Endothelial cell (in vitro differentiated cells): ENCODE data around the gene KBTBD12. TPM values are rescaled to one million over a fixed set of nuclear protein-coding genes. Genes with fewer than 3 reads are reported as not detected.

Experiments used
- DNase-seq: peaks from one replicate; pipeline ENCODE4 v3.0.0; 2021; ENCODE audit warnings: low spot score
- H3K27ac Mint-ChIP-seq: one replicate; pipeline ENCODE4 v1.8.0; 2021; ENCODE audit warnings: mixed read lengths, inconsistent platforms; ENCODE audit not compliant: unreplicated experiment
- H3K27me3 Mint-ChIP-seq: one replicate; pipeline ENCODE4 v1.8.0; 2021; ENCODE audit warnings: mild to moderate bottlenecking, moderate library complexity, mixed read lengths, inconsistent platforms; ENCODE audit not compliant: unreplicated experiment
- H3K36me3 Mint-ChIP-seq: one replicate; pipeline ENCODE4 v1.8.0; 2021; ENCODE audit warnings: mild to moderate bottlenecking, low read depth, mixed read lengths, inconsistent platforms; ENCODE audit not compliant: unreplicated experiment
- H3K4me1 Mint-ChIP-seq: one replicate; pipeline ENCODE4 v1.8.0; 2021; ENCODE audit warnings: mild to moderate bottlenecking, mixed read lengths, inconsistent platforms; ENCODE audit not compliant: unreplicated experiment
- H3K4me3 Mint-ChIP-seq: one replicate; pipeline ENCODE4 v1.8.0; 2021; ENCODE audit warnings: mild to moderate bottlenecking, mixed read lengths, inconsistent platforms; ENCODE audit not compliant: unreplicated experiment
- H3K9me3 Mint-ChIP-seq: one replicate; pipeline ENCODE4 v1.8.0; 2021; ENCODE audit warnings: mixed read lengths, inconsistent platforms; ENCODE audit not compliant: unreplicated experiment
- CTCF ChIP-seq: fragments of 200-600 bp; sonication (generic); IDR thresholded peaks from one replicate; pipeline ENCODE4 v1.5.0; 2021; ENCODE audit warnings: antibody characterized with exemption; ENCODE audit not compliant: unreplicated experiment
- total RNA-seq: library from RNA; stranded (reverse); fragmentation: NEBNext Ultra II Directional; extraction: Animal tissue kit (Norgen Biotek cat#: 25700); gene quantifications from one replicate; pipeline ENCODE4 v1.2.1, GENCODE V29; 2021; ENCODE audit not compliant: unreplicated experiment

The KBTBD12 gene
- total RNA-seq, 1 donor from 2014 or later, result 0.05 TPM

GRCh38 chr3:127978636-127979035 is 63.6 kb downstream of the KBTBD12 start:
- Mint-ChIP-seq H3K36me3 (no peaks in the 10 kb centered on the region), H3K27me3 (peaks cover 1% of the 10 kb centered on the region), H3K4me1 (no peaks in the 10 kb centered on the region), H3K9me3 (no peaks in the 10 kb centered on the region), H3K27ac (no peak overlapping the region), H3K4me3 (no peak overlapping the region)
- TF ChIP-seq CTCF, result no peak
- DNase-seq, result no peak

GRCh38 chr3:127979473-127979872 is 64.4 kb downstream of the KBTBD12 start:
- peaks cover 1% of the 10 kb centered on the region for H3K27me3 Mint-ChIP-seq
- no peak for TF ChIP-seq CTCF
- H3K4me1 Mint-ChIP-seq, result no peaks in the 10 kb centered on the region
- H3K4me3 Mint-ChIP-seq, result no peak overlapping the region
- no peaks in the 10 kb centered on the region for H3K9me3 Mint-ChIP-seq
- H3K27ac Mint-ChIP-seq, result no peak overlapping the region
- no peak for DNase-seq
- no peaks in the 10 kb centered on the region for H3K36me3 Mint-ChIP-seq

- no peak for DNase-seq
- no peak overlapping the region for H3K27ac Mint-ChIP-seq
- no peaks in the 10 kb centered on the region for H3K4me1 Mint-ChIP-seq
- H3K36me3 Mint-ChIP-seq, result no peaks in the 10 kb centered on the region
- H3K9me3 Mint-ChIP-seq, result no peaks in the 10 kb centered on the region
- no peak for TF ChIP-seq CTCF
- peaks cover 1% of the 10 kb centered on the region for H3K27me3 Mint-ChIP-seq
- no peak overlapping the region for H3K4me3 Mint-ChIP-seq
Observed at GRCh38 chr3:127981097-127981496, 66.1 kb downstream of the KBTBD12 start.

- no peak overlapping the region for H3K4me3 Mint-ChIP-seq
- H3K36me3 Mint-ChIP-seq, result no peaks in the 10 kb centered on the region
- H3K4me1 Mint-ChIP-seq, result peaks cover 2% of the 10 kb centered on the region
- peaks cover 1% of the 10 kb centered on the region for H3K27me3 Mint-ChIP-seq
- DNase-seq, result no peak
- H3K9me3 Mint-ChIP-seq, result no peaks in the 10 kb centered on the region
- no peak overlapping the region for H3K27ac Mint-ChIP-seq
- no peak for TF ChIP-seq CTCF
Observed at GRCh38 chr3:127982155-127982554, 67.1 kb downstream of the KBTBD12 start.

- H3K27me3 Mint-ChIP-seq, result peaks cover 1% of the 10 kb centered on the region
- no peaks in the 10 kb centered on the region for H3K9me3 Mint-ChIP-seq
- peaks cover 5% of the 10 kb centered on the region for H3K4me1 Mint-ChIP-seq
- no peak for TF ChIP-seq CTCF
- no peak overlapping the region for H3K4me3 Mint-ChIP-seq
- no peaks in the 10 kb centered on the region for H3K36me3 Mint-ChIP-seq
- H3K27ac Mint-ChIP-seq, result no peak overlapping the region
- DNase-seq, result no peak
Observed at GRCh38 chr3:127984241-127984975, 69.4 kb downstream of the KBTBD12 start.
